ENCODE data around the gene ARSG. TPM values are rescaled to one million over a fixed set of nuclear protein-coding genes. Genes with fewer than 3 reads are reported as not detected.
A peak's percentile ranks its signal among the peaks of the same experiment; 100 is the strongest.

Gene ARSG
- total and polyA plus RNA-seq, 2 of the 13 experiments (the other 11 are each of a cell fraction or from before 2014, with no cell fraction given) = 3.7 to 15.2 TPM

DNA sequence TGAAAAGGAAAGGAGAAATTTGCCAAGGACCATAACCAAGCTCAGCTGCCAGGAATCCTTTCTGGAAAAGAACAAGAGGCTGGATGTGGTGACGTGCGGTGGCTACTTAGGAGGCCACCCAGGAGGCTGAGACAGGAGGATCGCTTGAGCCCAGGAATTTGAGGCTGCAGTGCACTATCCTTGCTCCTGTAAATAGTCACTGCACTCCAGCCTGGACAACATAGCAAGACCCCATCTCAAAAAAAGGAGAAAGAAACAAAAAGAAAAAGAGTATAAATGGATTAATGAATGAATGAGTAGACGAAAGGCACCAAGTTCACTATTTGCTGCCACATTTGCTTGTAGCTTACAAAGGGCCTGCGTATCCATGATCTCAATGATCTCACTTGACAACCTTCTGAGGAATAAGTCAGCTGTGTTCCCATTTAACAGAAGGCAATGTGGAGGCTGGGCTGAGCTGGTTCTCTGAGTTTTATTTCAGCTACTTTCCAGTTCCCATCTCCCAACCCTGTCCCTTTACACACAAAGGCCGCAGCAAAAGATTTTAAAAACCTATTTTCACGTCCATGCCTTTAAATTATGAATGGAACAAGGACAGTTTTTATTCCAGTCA is 29.8 kb downstream of the ARSG start (continued):
- TF ChIP-seq, protein P1, sequence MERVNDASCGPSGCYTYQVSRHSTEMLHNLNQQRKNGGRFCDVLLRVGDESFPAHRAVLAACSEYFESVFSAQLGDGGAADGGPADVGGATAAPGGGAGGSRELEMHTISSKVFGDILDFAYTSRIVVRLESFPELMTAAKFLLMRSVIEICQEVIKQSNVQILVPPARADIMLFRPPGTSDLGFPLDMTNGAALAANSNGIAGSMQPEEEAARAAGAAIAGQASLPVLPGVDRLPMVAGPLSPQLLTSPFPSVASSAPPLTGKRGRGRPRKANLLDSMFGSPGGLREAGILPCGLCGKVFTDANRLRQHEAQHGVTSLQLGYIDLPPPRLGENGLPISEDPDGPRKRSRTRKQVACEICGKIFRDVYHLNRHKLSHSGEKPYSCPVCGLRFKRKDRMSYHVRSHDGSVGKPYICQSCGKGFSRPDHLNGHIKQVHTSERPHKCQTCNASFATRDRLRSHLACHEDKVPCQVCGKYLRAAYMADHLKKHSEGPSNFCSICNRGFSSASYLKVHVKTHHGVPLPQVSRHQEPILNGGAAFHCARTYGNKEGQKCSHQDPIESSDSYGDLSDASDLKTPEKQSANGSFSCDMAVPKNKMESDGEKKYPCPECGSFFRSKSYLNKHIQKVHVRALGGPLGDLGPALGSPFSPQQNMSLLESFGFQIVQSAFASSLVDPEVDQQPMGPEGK (CRISPR knock-in tag; IDR thresholded peaks at IDR 0.05) = no peak
- TF ChIP-seq ZNF121 (CRISPR knock-in tag; IDR thresholded peaks at IDR 0.05) = peak; percentile 86
- no peak for TF ChIP-seq ZNF691 (CRISPR knock-in tag; IDR thresholded peaks at IDR 0.05; ENCODE audit: borderline replicate concordance, low read depth)

DNA sequence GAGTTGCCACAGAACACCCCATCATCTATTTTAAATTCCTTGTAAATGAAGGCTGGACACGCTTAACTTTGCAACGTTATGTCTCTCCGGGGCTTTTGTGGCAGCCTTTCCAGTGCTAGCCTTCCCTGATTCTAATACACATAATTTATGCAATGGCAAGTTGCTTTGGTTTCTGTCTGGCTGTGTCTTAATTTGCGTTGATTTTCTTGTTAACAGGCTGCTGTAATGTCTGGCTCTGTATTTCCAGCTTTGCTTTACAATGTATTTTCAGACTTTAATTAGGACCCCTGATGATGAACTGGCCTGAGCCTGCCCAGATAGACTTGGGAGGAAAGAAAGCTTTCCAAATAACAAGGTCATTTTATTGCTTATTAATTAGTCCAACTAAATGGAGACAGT is 30.3 kb downstream of the ARSG start:
- no peak overlapping the region for H3K27ac ChIP-seq (ENCODE audit: extremely low read length, insufficient read depth, low read length)
- intact Hi-C loops (cut with micrococcal nuclease; ENCODE audit: unreplicated experiment) = no loop called here
- no peaks in the 10 kb centered on the region for H3K79me2 ChIP-seq (ENCODE audit: insufficient read depth, low read length)
- no peak overlapping the region for H3K4me2 ChIP-seq (ENCODE audit: low read depth, low read length)
- no peak overlapping the region for H3K4me3 ChIP-seq (replicated peaks in 1 of 3; ENCODE audit: insufficient read depth in 1 of 3, low read depth in 2 of 3, low read length in 3 of 3)
- BruUV-seq (replicated peaks) = no TSS peak
- no peaks in the 10 kb centered on the region for H4K20me1 ChIP-seq (ENCODE audit: insufficient read depth, low read length)
- FAIRE-seq = no peak
- H3K27me3 ChIP-seq (ENCODE audit: control insufficient read depth in 1 of 2, insufficient read depth in 2 of 2, low read length in 2 of 2) = no peaks in the 10 kb centered on the region
- TF ChIP-seq ZFP62 (CRISPR knock-in tag; IDR thresholded peaks at IDR 0.05) = no peak
- no peak for TF ChIP-seq ZBTB25 (CRISPR knock-in tag; IDR thresholded peaks at IDR 0.05)
- no peak for TF ChIP-seq ZNF281 (CRISPR knock-in tag; IDR thresholded peaks at IDR 0.05; ENCODE audit: borderline replicate concordance)
- no peak for TF ChIP-seq HOXA3 (CRISPR knock-in tag; IDR thresholded peaks at IDR 0.05)
- TF ChIP-seq ZFP41 (CRISPR knock-in tag; IDR thresholded peaks at IDR 0.05; ENCODE audit: borderline replicate concordance) = no peak
- peaks cover 57% of the 10 kb centered on the region for H3K4me1 ChIP-seq (ENCODE audit: insufficient read depth, low read length)
- ATAC-seq = no peak
- H2AFZ ChIP-seq (ENCODE audit: low read length) = no peak overlapping the region
- CTCF ChIA-PET (ENCODE audit: low intra/inter-chr PET ratio, low total read pairs) = no interaction called here
- POLR2A ChIA-PET = no interaction called here
- in situ Hi-C loops (cut with HindIII; ENCODE audit: extremely low pct_ligation_motif_present, low pct_unique_long_range_greater_than_20kb) = no loop called here
- no peaks in the 10 kb centered on the region for H3K36me3 ChIP-seq (replicated peaks in 1 of 2; ENCODE audit: control insufficient read depth in 1 of 2, insufficient read depth in 2 of 2, low read length in 2 of 2)
- no peaks in the 10 kb centered on the region for H3K9me3 ChIP-seq (ENCODE audit: low read length)
- H3K9ac ChIP-seq (ENCODE audit: insufficient read depth, low read depth, low read length) = no peak overlapping the region
- no peak for DNase-seq (ENCODE audit: low spot score)
- 97% methylated on average over 4 of the region's 4 CpGs for WGBS (ENCODE audit: low lambda C conversion rate)
